ENCODE results near the gene H6PD.

The H6PD gene

DNA sequence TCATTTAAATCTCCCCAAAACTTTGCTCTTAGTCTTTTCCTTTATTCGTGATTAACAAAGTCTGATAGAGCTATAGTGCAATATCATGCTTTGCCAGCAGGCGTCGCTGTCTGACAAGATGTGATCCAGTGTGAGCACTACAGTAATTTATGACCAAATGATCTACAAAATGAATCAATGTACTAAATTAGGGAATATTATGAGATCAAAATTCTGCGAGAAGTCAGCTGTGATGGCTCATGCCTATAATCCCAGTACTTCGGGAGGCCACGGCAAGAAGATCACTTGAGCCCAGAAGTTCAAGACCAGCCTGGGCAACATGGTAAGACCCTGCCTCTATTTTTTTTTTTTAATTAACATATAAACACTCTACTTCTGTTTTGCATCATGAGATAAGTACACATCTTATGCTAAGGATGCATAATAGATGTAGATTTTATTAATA lies 54.5 kb downstream of the H6PD start:
- Mint-ChIP-seq H3K36me3 (ENCODE audit: low read depth) (peaks cover 8% of the 10 kb centered on the region), H3K4me1 (peaks cover 9% of the 10 kb centered on the region), H3K27ac (no peak overlapping the region), H3K27me3 (ENCODE audit: low read depth) (peaks cover 3% of the 10 kb centered on the region), H3K9me3 (peaks cover 35% of the 10 kb centered on the region), H3K4me3 (no peak overlapping the region)
- TF ChIP-seq, protein P1, sequence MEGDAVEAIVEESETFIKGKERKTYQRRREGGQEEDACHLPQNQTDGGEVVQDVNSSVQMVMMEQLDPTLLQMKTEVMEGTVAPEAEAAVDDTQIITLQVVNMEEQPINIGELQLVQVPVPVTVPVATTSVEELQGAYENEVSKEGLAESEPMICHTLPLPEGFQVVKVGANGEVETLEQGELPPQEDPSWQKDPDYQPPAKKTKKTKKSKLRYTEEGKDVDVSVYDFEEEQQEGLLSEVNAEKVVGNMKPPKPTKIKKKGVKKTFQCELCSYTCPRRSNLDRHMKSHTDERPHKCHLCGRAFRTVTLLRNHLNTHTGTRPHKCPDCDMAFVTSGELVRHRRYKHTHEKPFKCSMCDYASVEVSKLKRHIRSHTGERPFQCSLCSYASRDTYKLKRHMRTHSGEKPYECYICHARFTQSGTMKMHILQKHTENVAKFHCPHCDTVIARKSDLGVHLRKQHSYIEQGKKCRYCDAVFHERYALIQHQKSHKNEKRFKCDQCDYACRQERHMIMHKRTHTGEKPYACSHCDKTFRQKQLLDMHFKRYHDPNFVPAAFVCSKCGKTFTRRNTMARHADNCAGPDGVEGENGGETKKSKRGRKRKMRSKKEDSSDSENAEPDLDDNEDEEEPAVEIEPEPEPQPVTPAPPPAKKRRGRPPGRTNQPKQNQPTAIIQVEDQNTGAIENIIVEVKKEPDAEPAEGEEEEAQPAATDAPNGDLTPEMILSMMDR (IDR thresholded peaks at IDR 0.05; ENCODE audit: unreplicated experiment in 3 of 3) = peak; percentile 66 to 83 (median 68)

DNA sequence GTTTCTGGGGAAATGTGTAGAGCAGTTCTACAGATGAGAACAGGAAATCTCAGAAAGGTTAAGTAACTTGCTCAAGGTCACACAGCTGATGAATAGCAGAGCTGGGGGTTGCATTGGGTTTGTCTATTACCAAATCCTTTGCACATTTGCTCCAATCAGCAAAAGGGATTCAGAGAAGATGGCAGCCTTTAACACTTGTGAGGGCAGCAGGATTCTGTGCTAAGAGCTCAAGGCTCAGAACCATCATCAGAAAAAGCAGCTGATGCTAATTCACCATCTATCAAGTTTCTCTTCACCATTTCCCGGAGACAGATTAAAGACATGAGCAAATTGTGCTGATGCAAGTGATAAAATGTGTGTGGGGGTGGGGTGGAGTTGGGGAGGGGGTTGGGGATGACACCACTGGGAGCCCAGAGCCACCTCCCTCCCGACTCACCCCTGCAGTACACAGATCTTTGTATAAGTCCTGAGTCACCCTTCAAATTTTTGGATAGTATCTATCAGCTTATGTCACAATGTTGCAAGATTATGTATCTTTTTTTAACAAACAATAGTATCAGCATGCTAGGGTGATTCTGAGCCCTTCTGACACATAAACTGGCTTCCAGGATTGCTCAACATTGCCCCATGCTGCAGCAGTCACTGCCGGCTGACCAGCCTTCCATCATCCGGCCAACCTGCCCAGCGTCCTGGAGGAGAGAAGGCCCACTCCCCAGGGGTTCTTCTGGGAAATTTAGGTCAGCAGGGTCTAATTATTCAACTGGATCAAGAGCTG lies 55.3 kb downstream of the H6PD start:
- peaks cover 5% of the 10 kb centered on the region for H3K36me3 Mint-ChIP-seq (ENCODE audit: low read depth)
- peaks cover 30% of the 10 kb centered on the region for H3K9me3 Mint-ChIP-seq
- peak overlapping the region; percentile 31 to 57 (median 46) for H3K4me3 Mint-ChIP-seq
- H3K4me1 Mint-ChIP-seq = peaks cover 8% of the 10 kb centered on the region
- H3K27ac Mint-ChIP-seq = no peak overlapping the region
- no peaks in the 10 kb centered on the region for H3K27me3 Mint-ChIP-seq (ENCODE audit: low read depth)
- TF ChIP-seq, protein P1 (IDR thresholded peaks at IDR 0.05; ENCODE audit: unreplicated experiment in 3 of 3) = no peak

DNA sequence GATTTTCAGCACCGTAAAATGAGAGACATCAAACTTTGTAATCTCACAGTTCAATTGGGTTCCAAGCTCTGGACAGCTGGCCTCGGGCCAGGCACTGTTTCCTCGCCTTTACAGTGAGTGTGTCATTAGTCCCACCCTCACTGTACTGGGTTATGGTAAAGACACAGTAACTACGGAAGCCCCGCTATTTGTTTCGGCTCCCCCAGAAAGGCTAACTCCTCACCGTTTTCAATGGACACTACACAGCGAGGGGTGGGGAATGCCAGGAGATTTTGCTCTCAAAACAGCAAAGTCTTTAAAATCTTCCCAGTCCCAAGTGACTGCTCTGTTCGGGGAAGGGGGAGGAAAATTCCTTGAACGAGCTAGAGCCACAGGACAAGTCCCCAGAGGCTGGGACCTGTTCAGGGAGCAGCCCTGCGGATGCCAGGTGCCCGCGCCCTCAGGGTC lies 57.4 kb downstream of the H6PD start:
- TF ChIP-seq, protein P1 (IDR thresholded peaks at IDR 0.05; ENCODE audit: unreplicated experiment in 3 of 3) = no peak
- Mint-ChIP-seq H3K4me1 (peaks cover 22% of the 10 kb centered on the region), H3K27me3 (ENCODE audit: low read depth) (no peaks in the 10 kb centered on the region), H3K4me3 (peak overlapping the region; percentile 77 to 89 (median 89)), H3K9me3 (peaks cover 15% of the 10 kb centered on the region), H3K36me3 (ENCODE audit: low read depth) (peaks cover 10% of the 10 kb centered on the region), H3K27ac (peak overlapping the region; percentile 89 to 96 (median 90))

DNA sequence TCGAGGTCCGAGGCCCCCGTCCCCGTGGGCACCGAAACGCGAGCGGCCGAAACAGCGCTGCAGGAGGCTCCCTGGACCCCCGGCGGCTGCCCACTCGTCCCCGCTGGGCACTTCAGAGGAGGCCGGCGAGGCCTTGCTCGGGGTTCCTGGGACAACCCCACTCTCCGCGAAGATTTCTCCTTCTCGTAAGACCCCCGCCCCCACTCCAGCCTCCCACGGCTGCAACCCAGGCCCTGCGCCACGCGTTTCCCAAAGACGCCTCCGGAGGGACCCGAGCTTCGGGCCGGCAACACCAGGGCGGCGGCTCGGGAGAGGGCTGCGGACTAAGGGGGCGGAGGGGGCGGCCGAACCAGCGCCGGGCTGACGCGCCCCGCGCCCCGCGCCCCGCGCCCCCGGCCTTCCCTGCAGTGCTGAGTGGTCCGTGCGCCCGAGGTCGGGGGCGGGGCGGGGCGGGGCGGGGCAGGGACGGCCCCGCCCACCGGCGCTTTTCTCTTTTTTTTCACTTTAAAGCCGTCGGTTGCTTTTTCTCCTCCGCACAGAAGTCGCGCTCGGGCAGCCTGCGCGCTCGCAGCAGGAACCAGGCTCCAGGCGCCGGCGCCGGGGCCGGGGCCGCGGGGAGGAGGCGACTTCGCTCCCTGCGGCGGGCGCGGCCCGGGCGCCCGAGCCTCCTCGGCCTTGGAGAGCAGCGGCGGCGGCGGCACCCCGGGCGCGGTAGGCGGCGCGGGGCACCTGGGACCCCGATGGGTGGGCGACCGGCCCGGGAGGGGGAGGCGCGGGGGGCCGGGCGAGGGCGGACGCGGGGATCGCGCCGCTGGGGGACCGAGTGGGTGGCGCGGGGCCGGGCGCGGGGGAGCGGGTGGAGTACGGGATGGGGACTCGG lies 58.0 kb downstream of the H6PD start, which contains the start of gene SPSB1:
TSS of gene SPSB1 (plus strand) at position 534 of the 880 bp plus-strand sequence. CDS start 62,998 bp downstream, outside the sequence.
- Mint-ChIP-seq H3K4me3 (peak within 1 kb of the TSS; percentile 77 to 89 (median 89)), H3K9me3 (peaks cover 11% of the 10 kb centered on the region), H3K4me1 (peaks cover 29% of the 10 kb centered on the region), H3K27ac (peak within 1 kb of the TSS; percentile 89 to 96 (median 90)), H3K27me3 (ENCODE audit: low read depth) (no peaks in the 10 kb centered on the region), H3K36me3 (ENCODE audit: low read depth) (peaks cover 10% of the 10 kb centered on the region)
- TF ChIP-seq, protein P1 (IDR thresholded peaks at IDR 0.05; ENCODE audit: unreplicated experiment in 3 of 3) = no peak

DNA sequence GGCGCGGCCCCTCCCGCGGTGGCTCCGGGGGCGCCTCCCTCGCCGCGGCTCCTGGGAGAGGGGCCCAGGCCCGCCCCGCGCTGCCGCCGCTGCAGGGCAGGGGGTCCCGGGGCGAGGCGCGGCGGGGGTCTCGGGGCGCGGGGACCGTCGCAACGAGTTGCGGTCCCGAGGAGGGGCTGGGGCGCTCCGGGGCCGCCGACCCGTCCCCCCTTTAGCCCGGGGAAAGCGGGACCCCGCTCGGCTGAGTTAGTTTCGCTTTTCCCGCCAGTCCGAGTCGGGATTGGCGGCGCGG lies 58.6 kb downstream of the H6PD start:
- H3K4me1 Mint-ChIP-seq = peaks cover 31% of the 10 kb centered on the region
- peaks cover 10% of the 10 kb centered on the region for H3K36me3 Mint-ChIP-seq (ENCODE audit: low read depth)
- TF ChIP-seq, protein P1 (IDR thresholded peaks at IDR 0.05; ENCODE audit: unreplicated experiment in 3 of 3) = no peak
- no peak overlapping the region for H3K4me3 Mint-ChIP-seq
- peaks cover 8% of the 10 kb centered on the region for H3K9me3 Mint-ChIP-seq
- H3K27ac Mint-ChIP-seq = no peak overlapping the region
- no peaks in the 10 kb centered on the region for H3K27me3 Mint-ChIP-seq (ENCODE audit: low read depth)

Measured in nephron (organoid).